GM12878 (cell line): ENCODE results near the gene TBCE. TPM values are rescaled to one million over a fixed set of nuclear protein-coding genes. Genes with fewer than 3 reads are reported as not detected.

Experiments
- ATAC-seq: fragments of 200-7000 bp; cut with Tn5 transposase; 3 replicates; pipeline ENCODE4 v1.9.1; 2020; ENCODE audit warnings: mild to moderate bottlenecking, moderate library complexity
- Bru-seq: library from RNA; stranded (reverse); fragments of 400-500 nt; gene quantifications from one replicate; lab custom pipeline; 2021; lab: Mats Ljungman, UMichigan
- BruChase-seq, 2 experiments: library from RNA; stranded (reverse); fragments of 400-500 nt; gene quantifications; one replicate each; lab custom pipeline; 2021; lab: Mats Ljungman, UMichigan
- BruUV-seq: library from RNA; stranded (reverse); fragments of 400-500 nt; replicated peaks from 2 replicates; lab custom pipeline; 2021; lab: Mats Ljungman, UMichigan
- CTCF ChIA-PET: fragments of 300-600 bp; sonication (Branson Sonifier 250); formaldehyde crosslinking; extraction: SDS; loops from one replicate; lab custom pipeline; 2021; ENCODE audit warnings: inconsistent platforms; lab: Yijun Ruan, JAX
- POLR2A ChIA-PET: fragments of 350-600 bp; formaldehyde crosslinking; extraction: SDS; loops from one replicate; lab custom pipeline; 2021; ENCODE audit warnings: inconsistent platforms; lab: Charles Lee
- RAD21 ChIA-PET: fragments of 300-600 bp; sonication (Branson Sonifier 250); formaldehyde crosslinking; loops from one replicate; lab custom pipeline; 2023; ENCODE audit warnings: antibody characterized with exemption; ENCODE audit not compliant: unreplicated experiment; lab: Charles Lee
- SMC1A ChIA-PET: fragments of 300-600 bp; sonication (Branson Sonifier 250); formaldehyde crosslinking; loops from one replicate; lab custom pipeline; 2023; ENCODE audit not compliant: unreplicated experiment, uncharacterized antibody; lab: Charles Lee
- DNase-seq: peaks from one replicate; pipeline ENCODE4 v3.0.0-alpha.2; 2011; ENCODE audit warnings: low read depth, low spot score
- FAIRE-seq: peaks from 3 replicates; lab custom pipeline; 2011; peaks lifted over from hg19 to GRCh38; lab: Jason Lieb, UNC
- H2AFZ ChIP-seq: 2 replicates; pipeline ENCODE4 v1.6.0; 2011; ENCODE audit warnings: low read depth, low read length, control low read depth; ENCODE audit not compliant: control insufficient read depth
- H3K27ac ChIP-seq: 2 replicates; pipeline ENCODE4 v1.5.1; 2011; ENCODE audit warnings: control low read depth; ENCODE audit not compliant: control insufficient read depth, insufficient read depth
- H3K27me3 ChIP-seq, 2 experiments: replicated peaks in 1 of 2; 2 replicates each; pipeline versions ENCODE4 v1.6.0 to v1.6.1; 2011; ENCODE audit warnings: low read length in 1 of 2; ENCODE audit not compliant: control insufficient read depth in 2 of 2, insufficient read depth in 2 of 2
- H3K36me3 ChIP-seq, 2 experiments: 2 replicates each; pipeline ENCODE4 v1.5.1; 2011; ENCODE audit warnings: low read length in 1 of 2; ENCODE audit not compliant: control insufficient read depth in 2 of 2, insufficient read depth in 2 of 2
- H3K4me1 ChIP-seq: 2 replicates; pipeline ENCODE4 v1.6.1; 2011; ENCODE audit warnings: mild to moderate bottlenecking, low read length, moderate library complexity, mixed read lengths; ENCODE audit not compliant: control insufficient read depth, insufficient read depth
- H3K4me2 ChIP-seq: 2 replicates; pipeline ENCODE4 v1.6.0; 2011; ENCODE audit warnings: control low read depth; ENCODE audit not compliant: control insufficient read depth, insufficient read depth
- H3K4me3 ChIP-seq: fragments of 200-600 bp; sonication (generic); 2 replicates; pipeline ENCODE4 v1.5.1; 2016
- H3K79me2 ChIP-seq: 2 replicates; pipeline ENCODE4 v1.6.0; 2011; ENCODE audit warnings: low read length; ENCODE audit not compliant: control insufficient read depth, insufficient read depth
- H3K9ac ChIP-seq: 2 replicates; pipeline ENCODE4 v1.8.0; 2011; ENCODE audit warnings: low read length, control low read depth, mixed read lengths; ENCODE audit not compliant: control insufficient read depth, insufficient read depth
- H3K9me3 ChIP-seq: replicated peaks from 3 replicates; pipeline ENCODE4 v1.5.1; 2011; ENCODE audit warnings: mild to moderate bottlenecking, low read length; ENCODE audit not compliant: control insufficient read depth, insufficient read depth
- H4K20me1 ChIP-seq: 2 replicates; pipeline ENCODE4 v1.6.0; 2011; ENCODE audit not compliant: control insufficient read depth, insufficient read depth
- BCL11A ChIP-seq: IDR thresholded peaks from 2 replicates; pipeline ENCODE4 v1.6.1; 2011; ENCODE audit warnings: low read depth, low read length
- HDGF ChIP-seq: fragments of 450-650 bp; IDR thresholded peaks from 2 replicates; pipeline ENCODE4 v1.6.1; 2016; ENCODE audit warnings: antibody characterized with exemption
- IKZF1 ChIP-seq: fragments of 450-650 bp; conservative IDR thresholded peaks from 2 replicates; pipeline ENCODE4 v1.6.1; 2017; ENCODE audit warnings: antibody characterized with exemption, mild to moderate bottlenecking
- IRF4 ChIP-seq: IDR thresholded peaks from 2 replicates; pipeline ENCODE4 v1.6.1; 2011; ENCODE audit warnings: low read depth, low read length
- KLF5 ChIP-seq: fragments of 450-650 bp; IDR thresholded peaks from 2 replicates; pipeline ENCODE4 v1.6.1; 2014; ENCODE audit warnings: mild to moderate bottlenecking; ENCODE audit not compliant: partially characterized antibody
- MAX ChIP-seq: IDR thresholded peaks from 2 replicates; pipeline ENCODE4 v1.6.1; 2012; ENCODE audit warnings: low read depth, low read length, improper control_type of control experiment
- MYB ChIP-seq: fragments of 150-350 bp; IDR thresholded peaks from 2 replicates; pipeline ENCODE4 v1.6.1; 2014; ENCODE audit warnings: mild to moderate bottlenecking, low read depth, low read length, borderline replicate concordance
- NFXL1 ChIP-seq: fragments of 450-650 bp; IDR thresholded peaks from 2 replicates; pipeline ENCODE4 v1.6.1; 2017; ENCODE audit warnings: antibody characterized with exemption, mild to moderate bottlenecking, borderline replicate concordance
- PKNOX1 ChIP-seq: fragments of 450-650 bp; IDR thresholded peaks from 2 replicates; pipeline ENCODE4 v1.6.1; 2016; ENCODE audit warnings: mild to moderate bottlenecking
- RB1 ChIP-seq: fragments of 450-650 bp; formaldehyde crosslinking; IDR thresholded peaks from 2 replicates; pipeline ENCODE4 v1.6.1; 2017; ENCODE audit warnings: mild to moderate bottlenecking, borderline replicate concordance
- REST ChIP-seq: IDR thresholded peaks from 2 replicates; pipeline ENCODE4 v1.6.1; 2012; ENCODE audit warnings: mild to moderate bottlenecking, low read depth, low read length
- SMARCA5 ChIP-seq: fragments of 450-650 bp; IDR thresholded peaks from 2 replicates; pipeline ENCODE4 v1.6.1; 2017; ENCODE audit warnings: mild to moderate bottlenecking
- ZNF24 ChIP-seq: fragments of 450-650 bp; IDR thresholded peaks from 2 replicates; pipeline ENCODE4 v1.6.1; 2017; ENCODE audit warnings: antibody characterized with exemption, mild to moderate bottlenecking
- WGBS: methylation state at CpG from one replicate; pipeline ENCODE4 v1.1.6; 2016; ENCODE audit warnings: low lambda C conversion rate; ENCODE audit not compliant: insufficient replicate concordance, insufficient coverage; ENCODE audit errors: missing lambda C conversion rate; 5-methylcytosine and 5-hydroxymethylcytosine counted together
- in situ Hi-C: fragments of 300-500 bp; cut with MboI; formaldehyde crosslinking; loops from 9 replicates; pipeline ENCODE4 v1.14.3; 2018; ENCODE audit warnings: mixed read lengths
- intact Hi-C: fragments of 100-400 bp; cut with micrococcal nuclease; formaldehyde crosslinking; loops from one replicate; pipeline ENCODE4 v1.14.2; 2022; ENCODE audit not compliant: unreplicated experiment
- long read RNA-seq, 2 experiments: library from polyadenylated mRNA; unstranded; transcript quantifications; one replicate each; pipeline ENCODE4 v2.0.0, GENCODE V29; 2019 to 2020
- polyA minus RNA-seq, 3 experiments: library from RNA; depleted of rRNA, polyadenylated mRNA; stranded (reverse); fragments of >200 nt; gene quantifications; 2 replicates each; pipeline ENCODE4 v1.2.3, GENCODE V29; 2011
- polyA plus RNA-seq, 11 experiments: library from polyadenylated mRNA; depleted of rRNA in 4 of 11; unstranded in 6 of 11; stranded (reverse) in 5 of 11; fragments of >200 nt; fragmentation: Nextera tagmentation in 4 of 11; fragmentation: Illumina TruSeq in 1 of 11; extraction: Ambion mirVana in 4 of 11; extraction: Trizol in 1 of 11; gene quantifications; 1 replicate in 1 of 11; 2 replicates in 10 of 11; pipeline versions ENCODE4 v1.2.1 to v1.2.3, GENCODE V29; 2011 to 2016; ENCODE audit warnings: inconsistent platforms in 2 of 11, missing spikeins in 2 of 11, low read depth in 1 of 11
- total RNA-seq, 4 experiments: library from RNA; depleted of rRNA in 3 of 4; stranded (reverse); fragments of >200 nt in 3 of 4; fragmentation: Illumina TruSeq in 1 of 4; extraction: Trizol in 1 of 4; gene quantifications; 2 replicates each; pipeline versions ENCODE4 v1.2.1 to v1.2.3, GENCODE V29; 2013 to 2021

The TBCE gene
- 47.6 and 50.0 TPM in 2 replicates for total RNA-seq (2013; cell fraction: nucleolus; rRNA removed)
- total RNA-seq (2014; rRNA removed) (25.3 and 26.1 TPM in 2 replicates), total RNA-seq (2014; rRNA removed; fragmentation: Illumina TruSeq; extraction: Trizol) (32.7 and 34.0 TPM in 2 replicates), total RNA-seq (2021) (19.7 and 22.7 TPM in 2 replicates), polyA plus RNA-seq (2011; rRNA removed) (30.6 and 36.6 TPM in 2 replicates), polyA plus RNA-seq (2014; fragmentation: Illumina TruSeq; extraction: Trizol) (31.0 and 46.5 TPM in 2 replicates), polyA plus RNA-seq (2014; fragmentation: Nextera tagmentation; extraction: Ambion mirVana) (10 to 100 TPM; 22.7 to 27.8 TPM), polyA plus RNA-seq (2014; rRNA removed) (24.2 and 26.3 TPM in 2 replicates), polyA plus RNA-seq (2016; fragmentation: Nextera tagmentation; extraction: Ambion mirVana) (10 to 100 TPM; 39.3 to 48.7 TPM), polyA minus RNA-seq (2011; rRNA and poly(A)+ RNA removed) (14.7 and 18.5 TPM in 2 replicates), Bru-seq, nascent RNA (percentile 52 among the genes with signal in this experiment), BruChase-seq, experiment 1, labeled RNA remaining after a 6-hour chase (percentile 47 among the genes with signal in this experiment), BruChase-seq, experiment 2, labeled RNA remaining after a 2-hour chase (percentile 47 among the genes with signal in this experiment)
- polyA plus RNA-seq (2011; ENCODE audit: low read depth): 9.9 TPM
- 12.9 and 16.2 TPM in 2 replicates for polyA plus RNA-seq (2011; cell fraction: cytosol; rRNA removed)
- polyA plus RNA-seq (2011; cell fraction: nucleus; rRNA removed): 20.5 and 24.0 TPM in 2 replicates
- polyA plus RNA-seq (2012): 20.4 and 21.4 TPM in 2 replicates
- 6.9 and 10.0 TPM in 2 replicates for polyA minus RNA-seq (2011; cell fraction: cytosol; rRNA and poly(A)+ RNA removed)
- polyA minus RNA-seq (2011; cell fraction: nucleus; rRNA and poly(A)+ RNA removed): 10.0 and 21.5 TPM in 2 replicates
- long read RNA-seq, experiment 1, full-length matches to known transcripts: 23 of 27 reads
- long read RNA-seq, experiment 1, partial matches to known transcripts: 0 of 27 reads
- long read RNA-seq, experiment 1, other reads (novel, unspliced or antisense): 4 of 27 reads
- long read RNA-seq, experiment 2, full-length matches to known transcripts: 128 of 141 reads
- long read RNA-seq, experiment 2, partial matches to known transcripts: 2 of 141 reads
- long read RNA-seq, experiment 2, other reads (novel, unspliced or antisense): 11 of 141 reads

- Histone ChIP-seq H3K9ac (peak within 1 kb of the TSS; percentile 74), H3K4me1 (no peaks in the 10 kb centered on the region), H4K20me1 (no peaks in the 10 kb centered on the region), H2AFZ (peak within 1 kb of the TSS; percentile 97), H3K4me3 (peak within 1 kb of the TSS; percentile 74), H3K27ac (peak within 1 kb of the TSS; percentile 64), H3K27me3 (no peaks in the 10 kb centered on the region), H3K36me3 (no peaks in the 10 kb centered on the region; a peak in 1 of 4 replicates), H3K4me2 (peak within 1 kb of the TSS; percentile 50), H3K79me2 (peaks cover 13% of the 10 kb centered on the region), H3K9me3 (no peaks in the 10 kb centered on the region)
- BruUV-seq: TSS peak; percentile 85
- 2% methylated on average over 38 of the region's 38 CpGs for WGBS
- ATAC-seq (peak; percentile 100), FAIRE-seq (peak; percentile 95), DNase-seq (peak; percentile 84)
- SMC1A ChIA-PET: interaction anchor here (1.0 to 1.8 kb wide), 2 partner anchors 8 to 48 kb away, joined by 3 to 7 read pairs; no protein-coding TSS in a partner anchor
- in situ Hi-C loops (no loop called here), intact Hi-C loops (loop anchor here (1.0 kb wide), 1 partner anchor 39 kb away; the partner anchor contains the start of genes ARID4B and GGPS1)
- RAD21 ChIA-PET: interaction anchor here (0.9 kb wide), 1 partner anchor 39 kb away, joined by 3 read pairs; the partner anchor contains the start of genes ARID4B and GGPS1
- CTCF ChIA-PET: interaction anchor here (0.7 to 0.9 kb wide), 2 partner anchors 48 to 50 kb away, joined by 3 to 5 read pairs; no protein-coding TSS in a partner anchor
- POLR2A ChIA-PET: interaction anchor here (0.5 to 1.8 kb wide), 9 partner anchors 9 to 206 kb away, joined by 3 to 5 read pairs (median 3); partner anchors contain the start of genes GGPS1 and RBM34
- TF ChIP-seq KLF5 (peak; percentile 26), NFXL1 (no peak), SMARCA5 (0 out of 2 replicates have a peak, but pooled peaks have one; percentile 19), MAX (peak; percentile 40; the same call in 1 of the 2 replicates), RB1 (peak; percentile 23; the same call in 1 of the 2 replicates), REST (no peak), PKNOX1 (peak; percentile 90), ZNF24 (no peak), IRF4 (no peak), HDGF (no peak), BCL11A (0 out of 2 replicates have a peak, but pooled peaks have one; percentile 28), MYB (peak; percentile 35; the same call in 1 of the 2 replicates), IKZF1 (peak; percentile 77)
Measured at GRCh38 chr1:235367000-235367908, at the start of gene TBCE. TSS of gene TBCE (plus strand) at chr1:235367427. CDS start at chr1:235380050, 12,623 bp downstream.
